SK-N-DZ (cell line): Measurements from ENCODE around the gene TRABD2A.

Experiments
- DNase-seq: peaks from one replicate; pipeline ENCODE4 v3.0.0-alpha.2; 2015; ENCODE audit warnings: low spot score

The TRABD2A gene

GRCh38 chr2:84850471-84850870 lies 30.4 kb downstream of the TRABD2A start:
- no peak for DNase-seq

- peak; percentile 43 for DNase-seq
These were observed 31.5 kb downstream of the TRABD2A start for GRCh38 chr2:84849271-84849952.

- no peak for DNase-seq
These were observed 33.4 kb downstream of the TRABD2A start for GRCh38 chr2:84847326-84848050.

- no peak for DNase-seq
These were observed 34.1 kb downstream of the TRABD2A start for GRCh38 chr2:84846741-84847142.

- DNase-seq: no peak
These were observed 34.7 kb downstream of the TRABD2A start for GRCh38 chr2:84846041-84846663.

- no peak for DNase-seq
These were observed 36.7 kb downstream of the TRABD2A start for GRCh38 chr2:84844141-84844540.

- DNase-seq: no peak
These were observed 39.3 kb downstream of the TRABD2A start for GRCh38 chr2:84841577-84841976.

GRCh38 chr2:84840306-84840705 lies 40.6 kb downstream of the TRABD2A start:
- peak; percentile 74 for DNase-seq

- peak; percentile 83 for DNase-seq
These were observed 41.0 kb downstream of the TRABD2A start for GRCh38 chr2:84839851-84840250.

GRCh38 chr2:84838434-84839145 lies 42.3 kb downstream of the TRABD2A start:
- DNase-seq: no peak

- no peak for DNase-seq
These were observed 44.7 kb downstream of the TRABD2A start for GRCh38 chr2:84836215-84836614.

- DNase-seq: no peak
These were observed 47.3 kb downstream of the TRABD2A start for GRCh38 chr2:84833481-84834150.

GRCh38 chr2:84832772-84833461 lies 48.0 kb downstream of the TRABD2A start:
- DNase-seq: no peak

- DNase-seq: no peak
These were observed 50.0 kb downstream of the TRABD2A start for GRCh38 chr2:84830758-84831500.

- DNase-seq: no peak
These were observed 50.8 kb downstream of the TRABD2A start for GRCh38 chr2:84830095-84830494.

GRCh38 chr2:84829693-84830092 lies 51.2 kb downstream of the TRABD2A start:
- DNase-seq: no peak

- no peak for DNase-seq
These were observed 52.8 kb downstream of the TRABD2A start for GRCh38 chr2:84827978-84828575.

- DNase-seq: no peak
These were observed 57.1 kb downstream of the TRABD2A start for GRCh38 chr2:84823788-84824187.

- DNase-seq: no peak
These were observed 57.7 kb downstream of the TRABD2A start for GRCh38 chr2:84823229-84823628.

GRCh38 chr2:84821806-84822205 lies 59.1 kb downstream of the TRABD2A start:
- no peak for DNase-seq
